ENCODE measurements around the gene TCL1A. TPM values are rescaled to one million over a fixed set of nuclear protein-coding genes. Genes with fewer than 3 reads are reported as not detected.

The TCL1A gene
- total and polyA plus RNA-seq, 9 of the 15 experiments (the other 6 are each of a cell fraction or from before 2014, with no cell fraction given): 0.10 to 0.11 TPM; not detected in 7

DNA sequence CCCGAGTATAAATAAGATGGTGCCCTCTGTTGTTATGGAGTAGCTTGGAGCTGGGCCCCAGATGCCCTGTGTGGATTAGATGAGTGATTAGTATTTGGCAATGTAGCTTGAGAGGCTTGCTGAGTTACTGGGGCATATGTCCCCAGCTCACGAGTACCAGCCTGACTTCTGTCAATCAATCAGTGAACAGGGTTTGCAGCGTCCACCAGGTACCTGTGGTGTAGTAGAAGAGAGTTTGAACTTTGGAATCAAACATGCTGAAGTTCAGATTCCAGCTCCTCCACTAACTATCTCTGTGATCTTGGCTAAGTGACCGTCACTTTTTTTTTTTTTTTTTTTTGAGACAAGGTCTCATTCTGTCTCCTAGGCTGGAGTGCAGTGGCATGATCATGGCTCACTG is 39.3 kb downstream of the TCL1A start:
- intact Hi-C loops (cut with micrococcal nuclease) (no loop called here), in situ Hi-C loops (cut with MboI) (no loop called here)
- no peaks in the 10 kb centered on the region for H4K20me1 ChIP-seq (replicated peaks; ENCODE audit: control insufficient read depth, insufficient read depth, low read length)
- DNase-seq (ENCODE audit: extremely low read depth in 1 of 4, low spot score in 3 of 4) (no peak), FAIRE-seq (no peak), ATAC-seq (no peak)
- CTCF ChIA-PET (ENCODE audit: low intra/inter-chr PET ratio): no interaction called here
- WGBS (ENCODE audit: insufficient coverage, low coverage, missing lambda C conversion rate): 7% methylated on average over 3 of the region's 4 CpGs
- H3K4me2 ChIP-seq (ENCODE audit: insufficient read depth, low read length): no peak overlapping the region
- H3K4me1 ChIP-seq (replicated peaks in 1 of 2; ENCODE audit: control insufficient read depth in 2 of 2, insufficient read depth in 2 of 2, low read length in 2 of 2): no peaks in the 10 kb centered on the region
- H3K9me1 ChIP-seq (ENCODE audit: control insufficient read depth, insufficient read depth, low read length): no peaks in the 10 kb centered on the region
- BruUV-seq (replicated peaks): no TSS peak
- H3K36me3 ChIP-seq (ENCODE audit: control insufficient read depth, insufficient read depth, low read length): no peaks in the 10 kb centered on the region
- H2AFZ ChIP-seq (ENCODE audit: low read depth, low read length): no peak overlapping the region
- H3K9me3 ChIP-seq (replicated peaks; ENCODE audit: control insufficient read depth, insufficient read depth, low read depth, low read length): no peaks in the 10 kb centered on the region
- TF ChIP-seq MCM5 (IDR thresholded peaks at IDR 0.05; ENCODE audit: low read depth) (no peak), SMAD1 (IDR thresholded peaks at IDR 0.05; ENCODE audit: low read depth, low read length, partially characterized antibody) (no peak), NCOA1 (IDR thresholded peaks at IDR 0.05; ENCODE audit: low read depth) (no peak), NFE2L1 (tag; IDR thresholded peaks at IDR 0.05; ENCODE audit: borderline replicate concordance, low read depth) (no peak), E2F6 (IDR thresholded peaks at IDR 0.05; ENCODE audit: borderline replicate concordance in 1 of 2, extremely low read depth in 1 of 2, insufficient read depth in 1 of 2, insufficient read length in 1 of 2, low read depth in 1 of 2, low read length in 1 of 2, poor library complexity in 1 of 2, severe bottlenecking in 1 of 2) (no peak), HDAC8 (tag; IDR thresholded peaks at IDR 0.05) (no peak), POLR2AphosphoS5 (IDR thresholded peaks at IDR 0.05; ENCODE audit: control insufficient read depth, insufficient read depth, low read depth, low read length) (no peak)
- TF ChIP-seq, protein P1, sequence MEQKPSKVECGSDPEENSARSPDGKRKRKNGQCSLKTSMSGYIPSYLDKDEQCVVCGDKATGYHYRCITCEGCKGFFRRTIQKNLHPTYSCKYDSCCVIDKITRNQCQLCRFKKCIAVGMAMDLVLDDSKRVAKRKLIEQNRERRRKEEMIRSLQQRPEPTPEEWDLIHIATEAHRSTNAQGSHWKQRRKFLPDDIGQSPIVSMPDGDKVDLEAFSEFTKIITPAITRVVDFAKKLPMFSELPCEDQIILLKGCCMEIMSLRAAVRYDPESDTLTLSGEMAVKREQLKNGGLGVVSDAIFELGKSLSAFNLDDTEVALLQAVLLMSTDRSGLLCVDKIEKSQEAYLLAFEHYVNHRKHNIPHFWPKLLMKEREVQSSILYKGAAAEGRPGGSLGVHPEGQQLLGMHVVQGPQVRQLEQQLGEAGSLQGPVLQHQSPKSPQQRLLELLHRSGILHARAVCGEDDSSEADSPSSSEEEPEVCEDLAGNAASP (IDR thresholded peaks at IDR 0.05): no peak
- no peak overlapping the region for H3K4me3 ChIP-seq
- POLR2A ChIA-PET: no interaction called here
- peaks cover 0 to 14% of the 10 kb centered on the region in 2 experiments; a peak in 2 of 5 replicates for H3K27me3 ChIP-seq (ENCODE audit: control insufficient read depth in 2 of 2, insufficient read depth in 2 of 2, low read length in 2 of 2)
- no peak overlapping the region for H3K9ac ChIP-seq (ENCODE audit: insufficient read depth in 1 of 2, low read depth in 2 of 2, low read length in 2 of 2)
- H3K79me2 ChIP-seq (ENCODE audit: control insufficient read depth, insufficient read depth, low read length): no peaks in the 10 kb centered on the region
- no peak overlapping the region for H3K27ac ChIP-seq (ENCODE audit: extremely low read depth, low read depth, low read length)
